ENCODE data around the gene FHIT.

FHIT gene

DNA sequence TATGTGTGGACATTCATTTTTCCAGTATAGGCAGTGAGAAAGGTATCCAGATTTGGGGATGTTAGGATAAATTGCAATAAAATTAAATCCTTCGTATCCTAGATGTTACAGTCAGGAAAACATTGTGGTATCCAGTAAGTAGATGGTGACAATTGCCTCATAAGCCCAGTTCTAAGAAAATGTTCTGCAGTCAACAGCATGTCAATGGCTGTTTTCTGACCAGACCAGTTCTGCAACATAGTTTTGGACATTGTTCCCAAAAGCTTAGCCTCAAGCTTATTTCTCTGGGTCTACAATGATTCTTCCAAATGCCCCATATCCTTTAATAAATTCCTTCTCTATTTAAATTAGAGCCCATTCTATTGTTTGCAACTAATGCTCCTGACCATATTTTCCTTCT, 480.7 kb downstream of the FHIT start:
- no peak for DNase-seq (ENCODE audit: low spot score)
- in situ Hi-C loops (cut with MboI; ENCODE audit: low sequenced_read_pairs, unreplicated experiment), result no loop called here
- TF ChIP-seq, protein P1, sequence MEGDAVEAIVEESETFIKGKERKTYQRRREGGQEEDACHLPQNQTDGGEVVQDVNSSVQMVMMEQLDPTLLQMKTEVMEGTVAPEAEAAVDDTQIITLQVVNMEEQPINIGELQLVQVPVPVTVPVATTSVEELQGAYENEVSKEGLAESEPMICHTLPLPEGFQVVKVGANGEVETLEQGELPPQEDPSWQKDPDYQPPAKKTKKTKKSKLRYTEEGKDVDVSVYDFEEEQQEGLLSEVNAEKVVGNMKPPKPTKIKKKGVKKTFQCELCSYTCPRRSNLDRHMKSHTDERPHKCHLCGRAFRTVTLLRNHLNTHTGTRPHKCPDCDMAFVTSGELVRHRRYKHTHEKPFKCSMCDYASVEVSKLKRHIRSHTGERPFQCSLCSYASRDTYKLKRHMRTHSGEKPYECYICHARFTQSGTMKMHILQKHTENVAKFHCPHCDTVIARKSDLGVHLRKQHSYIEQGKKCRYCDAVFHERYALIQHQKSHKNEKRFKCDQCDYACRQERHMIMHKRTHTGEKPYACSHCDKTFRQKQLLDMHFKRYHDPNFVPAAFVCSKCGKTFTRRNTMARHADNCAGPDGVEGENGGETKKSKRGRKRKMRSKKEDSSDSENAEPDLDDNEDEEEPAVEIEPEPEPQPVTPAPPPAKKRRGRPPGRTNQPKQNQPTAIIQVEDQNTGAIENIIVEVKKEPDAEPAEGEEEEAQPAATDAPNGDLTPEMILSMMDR (IDR thresholded peaks at IDR 0.05; ENCODE audit: borderline replicate concordance, control extremely low read depth, extremely low read depth, insufficient read depth, missing control alignments), result no peak

DNA sequence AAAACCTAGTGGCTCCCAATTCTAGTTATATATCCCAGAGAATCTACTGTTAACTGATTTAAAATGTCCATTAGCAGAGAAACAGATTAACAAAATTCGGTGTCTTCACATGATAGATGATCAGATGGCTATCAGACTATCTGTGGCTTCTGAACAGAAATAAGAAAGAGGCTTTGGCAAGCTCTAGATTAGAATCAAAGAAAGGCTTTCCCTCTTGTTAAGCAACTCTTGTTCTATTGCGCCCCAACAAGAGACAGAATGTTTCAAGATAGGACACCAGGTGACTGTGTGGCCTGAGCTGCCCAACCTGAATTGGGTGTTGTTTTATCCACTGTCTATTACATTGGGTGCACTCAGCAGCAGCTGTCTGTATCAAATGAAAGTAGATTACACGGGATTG, 483.7 kb downstream of the FHIT start:
- in situ Hi-C loops (cut with MboI; ENCODE audit: low sequenced_read_pairs, unreplicated experiment), result no loop called here
- TF ChIP-seq, protein P1 (IDR thresholded peaks at IDR 0.05; ENCODE audit: borderline replicate concordance, control extremely low read depth, extremely low read depth, insufficient read depth, missing control alignments), result no peak
- DNase-seq (ENCODE audit: low spot score), result no peak

DNA sequence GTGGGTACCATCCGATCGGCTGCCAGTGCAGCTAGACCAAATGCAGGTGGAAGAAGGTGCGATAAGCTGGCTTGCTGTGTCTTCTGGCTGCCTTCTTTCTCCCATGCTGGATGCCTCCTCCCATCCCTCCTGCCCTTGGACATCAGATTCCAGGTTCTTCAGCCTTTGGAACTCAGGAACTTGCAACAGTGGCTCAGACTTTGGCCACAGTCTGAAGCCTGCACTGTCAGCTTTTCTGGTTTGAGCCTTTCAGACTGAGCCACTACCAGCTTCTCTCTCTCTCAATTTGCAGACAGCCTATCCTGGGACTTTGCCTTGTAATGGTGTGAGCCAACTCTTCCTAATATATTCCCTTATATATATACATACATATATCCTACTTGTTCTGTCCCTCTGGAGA, 485.5 kb downstream of the FHIT start:
- no peak for DNase-seq (ENCODE audit: low spot score)
- in situ Hi-C loops (cut with MboI; ENCODE audit: low sequenced_read_pairs, unreplicated experiment), result no loop called here
- TF ChIP-seq, protein P1 (IDR thresholded peaks at IDR 0.05; ENCODE audit: borderline replicate concordance, control extremely low read depth, extremely low read depth, insufficient read depth, missing control alignments), result no peak

DNA sequence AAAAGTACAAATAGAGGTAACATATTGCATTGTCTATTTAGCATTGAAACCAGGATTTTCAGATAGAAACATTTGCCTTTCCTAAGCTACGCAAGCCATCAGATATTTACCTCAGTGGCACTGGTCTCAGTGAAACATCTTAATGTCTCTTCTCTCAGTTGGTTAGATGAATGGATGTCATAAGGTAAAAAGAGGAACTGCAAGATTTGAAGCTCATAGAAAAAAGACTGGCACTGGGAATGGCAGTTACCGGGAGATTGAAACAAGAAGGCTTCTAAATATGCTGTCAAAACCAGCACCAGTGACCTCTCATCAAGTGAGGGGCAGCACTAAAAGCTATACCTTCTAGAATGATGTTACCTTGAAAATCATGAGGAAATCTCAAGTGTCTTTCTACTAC, 486.4 kb downstream of the FHIT start:
- no peak for DNase-seq (ENCODE audit: low spot score)
- in situ Hi-C loops (cut with MboI; ENCODE audit: low sequenced_read_pairs, unreplicated experiment), result no loop called here
- TF ChIP-seq, protein P1 (IDR thresholded peaks at IDR 0.05; ENCODE audit: borderline replicate concordance, control extremely low read depth, extremely low read depth, insufficient read depth, missing control alignments), result no peak

DNA sequence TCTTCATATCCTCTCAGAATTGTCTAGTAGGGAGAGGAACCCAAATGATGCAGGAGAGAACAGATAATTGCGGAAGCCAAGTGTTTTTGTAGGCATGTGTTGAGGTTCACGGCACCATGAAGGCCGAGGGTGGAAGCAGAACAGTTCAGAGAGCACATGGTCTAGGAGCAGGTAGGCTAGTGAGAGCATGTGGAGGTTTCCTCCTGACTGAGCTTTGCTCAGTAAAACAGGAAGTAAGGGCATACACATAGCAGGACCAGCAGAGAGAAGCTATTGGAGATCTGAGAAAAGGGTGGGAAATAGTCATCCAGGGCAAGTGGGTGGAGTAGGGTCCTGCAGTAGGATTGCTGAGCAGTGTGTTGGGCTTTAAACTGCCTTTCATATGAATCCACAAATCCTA, 491.1 kb downstream of the FHIT start:
- TF ChIP-seq, protein P1 (IDR thresholded peaks at IDR 0.05; ENCODE audit: borderline replicate concordance, control extremely low read depth, extremely low read depth, insufficient read depth, missing control alignments), result no peak
- DNase-seq (ENCODE audit: low spot score), result no peak
- in situ Hi-C loops (cut with MboI; ENCODE audit: low sequenced_read_pairs, unreplicated experiment), result no loop called here

DNA sequence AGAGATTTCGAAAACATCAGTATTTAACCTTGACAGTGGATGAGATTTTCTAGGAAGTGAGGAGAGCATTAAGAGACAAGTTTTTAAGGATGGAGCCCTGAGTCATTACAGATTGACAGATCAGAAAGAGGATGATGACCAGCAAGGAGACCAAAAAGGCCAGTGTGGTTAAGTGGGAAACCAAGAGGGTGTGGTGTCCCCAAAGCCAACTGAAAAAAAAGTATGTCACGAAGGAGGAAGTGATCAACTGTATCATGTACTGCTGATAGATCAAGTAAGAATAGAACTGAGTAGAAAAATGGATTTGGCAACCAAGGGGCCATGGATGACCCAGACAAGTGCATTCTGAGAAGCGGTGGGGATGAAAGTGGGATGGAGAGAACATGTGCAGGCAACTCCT, 491.8 kb downstream of the FHIT start:
- no peak for DNase-seq (ENCODE audit: low spot score)
- in situ Hi-C loops (cut with MboI; ENCODE audit: low sequenced_read_pairs, unreplicated experiment), result no loop called here
- TF ChIP-seq, protein P1 (IDR thresholded peaks at IDR 0.05; ENCODE audit: borderline replicate concordance, control extremely low read depth, extremely low read depth, insufficient read depth, missing control alignments), result no peak

DNA sequence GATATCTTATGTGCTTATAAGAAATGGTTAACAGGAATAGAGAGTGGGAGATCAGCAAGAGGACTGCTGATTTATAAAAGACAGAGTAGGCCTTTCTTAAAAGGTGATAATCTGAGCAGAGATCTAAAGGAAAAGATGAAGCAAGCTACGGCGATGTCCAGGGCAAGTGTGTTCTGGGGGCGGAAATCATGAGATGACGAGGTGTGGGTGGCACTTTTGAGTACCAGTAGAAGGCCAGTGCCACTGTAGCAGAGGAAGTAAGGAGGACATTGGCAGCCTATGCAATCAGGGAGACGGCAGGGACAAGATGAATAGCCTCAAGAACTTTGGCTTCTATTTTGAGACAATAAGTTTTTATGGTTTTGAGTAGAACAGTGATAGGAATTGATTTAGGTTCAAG, 492.4 kb downstream of the FHIT start:
- TF ChIP-seq, protein P1 (IDR thresholded peaks at IDR 0.05; ENCODE audit: borderline replicate concordance, control extremely low read depth, extremely low read depth, insufficient read depth, missing control alignments), result no peak
- in situ Hi-C loops (cut with MboI; ENCODE audit: low sequenced_read_pairs, unreplicated experiment), result no loop called here

More for the DNA sequence above, 492.4 kb downstream of the FHIT start:
- DNase-seq (ENCODE audit: low spot score), result no peak
